ENCODE results near the gene EPHA4. TPM values are rescaled to one million over a fixed set of nuclear protein-coding genes. Genes with fewer than 3 reads are reported as not detected.

Gene EPHA4
- total and polyA plus RNA-seq, 4 donors = 54.5 to 60.9 (median 57.2) TPM

DNA sequence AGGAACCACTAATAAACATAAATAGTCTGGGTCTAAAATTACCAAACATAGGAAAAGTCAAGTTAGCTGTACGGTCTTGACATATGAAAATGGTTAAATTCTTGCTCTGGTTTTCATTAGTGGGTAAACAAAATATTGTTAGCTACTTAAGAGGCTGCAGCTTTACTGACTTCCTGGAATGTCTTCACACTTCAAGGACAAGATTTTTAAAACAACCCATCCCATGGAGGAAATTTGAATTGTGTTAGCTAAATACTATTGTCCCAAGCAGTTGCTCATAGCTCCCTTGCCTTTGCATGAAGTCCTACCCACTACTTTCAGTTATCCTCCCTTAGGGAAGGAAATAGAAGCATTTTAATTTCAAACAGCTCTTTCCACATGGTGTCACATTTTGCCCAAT is 128.5 kb downstream of the EPHA4 start:
- H3K9me3 ChIP-seq (ENCODE audit: control insufficient read depth, insufficient read depth, low read length) = no peaks in the 10 kb centered on the region

GRCh38 chr2:221442128-221442527 is 130.0 kb downstream of the EPHA4 start:
- DNase-seq (ENCODE audit: low read depth in 4 of 6, low spot score in 6 of 6) = no peak
- Histone ChIP-seq H3K27me3 (ENCODE audit: control insufficient read depth, insufficient read depth, low read length) (no peaks in the 10 kb centered on the region), H3K36me3 (ENCODE audit: control insufficient read depth, insufficient read depth, low read length) (peaks cover 5% of the 10 kb centered on the region), H3K4me3 (ENCODE audit: low read depth, low read length) (no peak overlapping the region), H3K27ac (ENCODE audit: low read depth, low read length) (no peak overlapping the region), H3K9me3 (ENCODE audit: control insufficient read depth, insufficient read depth, low read length) (no peaks in the 10 kb centered on the region), H3K4me1 (ENCODE audit: control insufficient read depth, insufficient read depth, low read length) (no peaks in the 10 kb centered on the region)
- 75% methylated on average over 3 of the region's 4 CpGs for WGBS (ENCODE audit: insufficient coverage)

More for the DNA sequence above, 128.5 kb downstream of the EPHA4 start:
- Histone ChIP-seq H3K36me3 (ENCODE audit: control insufficient read depth, insufficient read depth, low read length) (peaks cover 5% of the 10 kb centered on the region), H3K4me1 (ENCODE audit: control insufficient read depth, insufficient read depth, low read length) (no peaks in the 10 kb centered on the region), H3K27ac (ENCODE audit: low read depth, low read length) (no peak overlapping the region), H3K4me3 (ENCODE audit: low read depth, low read length) (no peak overlapping the region), H3K27me3 (ENCODE audit: control insufficient read depth, insufficient read depth, low read length) (no peaks in the 10 kb centered on the region)
- no peak for DNase-seq (ENCODE audit: low read depth in 4 of 6, low spot score in 6 of 6)
- WGBS (ENCODE audit: insufficient coverage) = no CpG with 5 or more reads among the region's 1 CpG

DNA sequence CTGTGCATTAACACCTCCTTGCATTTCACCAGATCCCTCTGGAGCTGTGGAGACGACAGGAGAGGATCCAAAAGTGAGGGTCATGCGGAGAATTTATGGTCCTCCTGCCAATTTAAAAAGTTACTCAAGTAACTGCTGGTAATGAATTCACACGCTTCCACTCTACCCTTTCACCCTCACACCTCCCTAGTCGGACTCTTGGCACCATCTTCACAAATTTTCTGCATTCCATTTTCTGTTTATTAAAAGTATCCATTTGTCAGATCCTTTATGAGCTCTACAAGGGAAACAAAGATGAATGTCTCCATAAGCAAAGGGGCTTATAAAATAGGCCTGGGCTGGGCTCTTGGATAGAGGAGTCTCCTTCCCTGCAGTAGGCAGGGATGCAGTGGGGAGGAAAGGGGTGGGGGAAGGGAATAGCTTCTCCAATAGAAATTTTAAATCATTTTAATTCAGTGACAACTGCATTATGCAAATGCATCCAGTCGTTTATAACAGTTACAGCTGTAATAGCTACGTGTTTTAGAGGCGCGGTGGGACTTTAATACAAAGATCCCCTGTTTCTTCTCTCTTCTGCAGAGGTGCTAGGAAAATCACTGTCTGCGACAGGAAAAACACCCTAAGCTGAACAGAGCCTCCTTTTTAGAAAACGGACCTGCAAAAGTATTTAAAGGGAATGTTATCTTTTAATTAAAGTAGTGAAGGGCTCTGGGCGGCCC is 132.2 kb downstream of the EPHA4 start:
- DNase-seq (ENCODE audit: low read depth in 4 of 6, low spot score in 6 of 6) = peak in 1 of 6 donors; percentile 84
- no peaks in the 10 kb centered on the region for H3K9me3 ChIP-seq (ENCODE audit: control insufficient read depth, insufficient read depth, low read length)
- WGBS (ENCODE audit: insufficient coverage) = 63% methylated on average over 4 of the region's 11 CpGs
- H3K36me3 ChIP-seq (ENCODE audit: control insufficient read depth, insufficient read depth, low read length) = peaks cover 5% of the 10 kb centered on the region
- no peaks in the 10 kb centered on the region for H3K4me1 ChIP-seq (ENCODE audit: control insufficient read depth, insufficient read depth, low read length)
- H3K27me3 ChIP-seq (ENCODE audit: control insufficient read depth, insufficient read depth, low read length) = no peaks in the 10 kb centered on the region
- H3K4me3 ChIP-seq (ENCODE audit: low read depth, low read length) = no peak overlapping the region
- no peak overlapping the region for H3K27ac ChIP-seq (ENCODE audit: low read depth, low read length)

DNA sequence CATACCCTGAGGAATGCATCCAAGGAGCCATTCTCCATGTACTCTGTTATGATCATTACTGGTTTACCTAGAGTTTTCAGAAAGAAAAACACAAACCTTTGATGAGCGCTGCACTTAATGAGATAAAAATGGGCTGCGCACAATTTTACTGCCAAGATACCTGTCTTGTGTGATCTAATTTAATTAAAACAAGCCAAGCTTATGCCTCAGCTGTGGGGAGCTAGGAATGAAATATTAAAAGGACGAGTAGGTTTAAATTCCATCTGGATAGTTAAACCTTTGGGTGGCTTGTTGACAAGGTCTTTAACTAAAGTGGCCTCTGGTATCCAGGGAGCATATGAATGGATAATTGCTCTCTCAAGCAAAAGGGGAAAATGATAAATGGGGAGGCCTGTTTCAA is 135.0 kb downstream of the EPHA4 start:
- WGBS (ENCODE audit: insufficient coverage) = 46% methylated on average over 1 of the region's 3 CpGs
- no peak overlapping the region for H3K27ac ChIP-seq (ENCODE audit: low read depth, low read length)
- H3K9me3 ChIP-seq (ENCODE audit: control insufficient read depth, insufficient read depth, low read length) = no peaks in the 10 kb centered on the region
- no peaks in the 10 kb centered on the region for H3K27me3 ChIP-seq (ENCODE audit: control insufficient read depth, insufficient read depth, low read length)
- peak in 1 of 6 donors; percentile 71 for DNase-seq (ENCODE audit: low read depth in 4 of 6, low spot score in 6 of 6)
- H3K4me3 ChIP-seq (ENCODE audit: low read depth, low read length) = no peak overlapping the region
- H3K4me1 ChIP-seq (ENCODE audit: control insufficient read depth, insufficient read depth, low read length) = no peaks in the 10 kb centered on the region
- H3K36me3 ChIP-seq (ENCODE audit: control insufficient read depth, insufficient read depth, low read length) = peaks cover 7% of the 10 kb centered on the region

- no peaks in the 10 kb centered on the region for H3K27me3 ChIP-seq (ENCODE audit: control insufficient read depth, insufficient read depth, low read length)
- no peak overlapping the region for H3K4me3 ChIP-seq (ENCODE audit: low read depth, low read length)
- no peak for DNase-seq (ENCODE audit: low read depth in 4 of 6, low spot score in 6 of 6)
- H3K36me3 ChIP-seq (ENCODE audit: control insufficient read depth, insufficient read depth, low read length) = peaks cover 2% of the 10 kb centered on the region
- H3K4me1 ChIP-seq (ENCODE audit: control insufficient read depth, insufficient read depth, low read length) = no peaks in the 10 kb centered on the region
- H3K27ac ChIP-seq (ENCODE audit: low read depth, low read length) = no peak overlapping the region
- no peaks in the 10 kb centered on the region for H3K9me3 ChIP-seq (ENCODE audit: control insufficient read depth, insufficient read depth, low read length)
- no CpG with 5 or more reads among the region's 2 CpGs for WGBS (ENCODE audit: insufficient coverage)
These were observed 136.9 kb downstream of the EPHA4 start for GRCh38 chr2:221435171-221435570.

GRCh38 chr2:221434142-221434541 is 138.0 kb downstream of the EPHA4 start:
- Histone ChIP-seq H3K9me3 (ENCODE audit: control insufficient read depth, insufficient read depth, low read length) (no peaks in the 10 kb centered on the region), H3K36me3 (ENCODE audit: control insufficient read depth, insufficient read depth, low read length) (peaks cover 2% of the 10 kb centered on the region), H3K4me1 (ENCODE audit: control insufficient read depth, insufficient read depth, low read length) (no peaks in the 10 kb centered on the region), H3K4me3 (ENCODE audit: low read depth, low read length) (no peak overlapping the region), H3K27me3 (ENCODE audit: control insufficient read depth, insufficient read depth, low read length) (no peaks in the 10 kb centered on the region), H3K27ac (ENCODE audit: low read depth, low read length) (no peak overlapping the region)
- WGBS (ENCODE audit: insufficient coverage) = 88% methylated on average over 6 of the region's 7 CpGs
- DNase-seq (ENCODE audit: low read depth in 4 of 6, low spot score in 6 of 6) = peak in 1 of 6 donors; percentile 63

DNA sequence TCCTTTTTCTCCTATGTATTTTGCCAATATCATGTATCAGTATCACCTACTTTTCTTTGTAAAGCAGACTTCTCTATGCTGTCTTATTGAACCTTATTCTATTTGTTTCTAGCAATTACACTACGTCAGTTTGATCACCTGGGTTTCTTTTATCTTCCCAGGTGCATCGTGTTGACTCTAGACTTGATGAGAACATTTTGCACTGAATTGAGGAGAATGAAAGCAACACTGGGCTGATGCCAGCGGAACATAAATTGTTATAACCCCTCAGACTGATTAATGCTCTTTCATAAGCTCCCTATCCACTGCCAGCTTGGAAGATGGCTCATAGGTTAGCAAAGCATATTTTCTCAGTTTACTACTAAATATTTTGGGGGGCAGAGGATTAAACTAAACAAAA is 140.6 kb downstream of the EPHA4 start:
- H3K27ac ChIP-seq (ENCODE audit: low read depth, low read length) = no peak overlapping the region
- H3K4me1 ChIP-seq (ENCODE audit: control insufficient read depth, insufficient read depth, low read length) = no peaks in the 10 kb centered on the region
- no peaks in the 10 kb centered on the region for H3K9me3 ChIP-seq (ENCODE audit: control insufficient read depth, insufficient read depth, low read length)
- WGBS (ENCODE audit: insufficient coverage) = no CpG with 5 or more reads among the region's 3 CpGs
- H3K27me3 ChIP-seq (ENCODE audit: control insufficient read depth, insufficient read depth, low read length) = no peaks in the 10 kb centered on the region
- no peak overlapping the region for H3K4me3 ChIP-seq (ENCODE audit: low read depth, low read length)
- peaks cover 2% of the 10 kb centered on the region for H3K36me3 ChIP-seq (ENCODE audit: control insufficient read depth, insufficient read depth, low read length)
- DNase-seq (ENCODE audit: low read depth in 4 of 6, low spot score in 6 of 6) = no peak

DNA sequence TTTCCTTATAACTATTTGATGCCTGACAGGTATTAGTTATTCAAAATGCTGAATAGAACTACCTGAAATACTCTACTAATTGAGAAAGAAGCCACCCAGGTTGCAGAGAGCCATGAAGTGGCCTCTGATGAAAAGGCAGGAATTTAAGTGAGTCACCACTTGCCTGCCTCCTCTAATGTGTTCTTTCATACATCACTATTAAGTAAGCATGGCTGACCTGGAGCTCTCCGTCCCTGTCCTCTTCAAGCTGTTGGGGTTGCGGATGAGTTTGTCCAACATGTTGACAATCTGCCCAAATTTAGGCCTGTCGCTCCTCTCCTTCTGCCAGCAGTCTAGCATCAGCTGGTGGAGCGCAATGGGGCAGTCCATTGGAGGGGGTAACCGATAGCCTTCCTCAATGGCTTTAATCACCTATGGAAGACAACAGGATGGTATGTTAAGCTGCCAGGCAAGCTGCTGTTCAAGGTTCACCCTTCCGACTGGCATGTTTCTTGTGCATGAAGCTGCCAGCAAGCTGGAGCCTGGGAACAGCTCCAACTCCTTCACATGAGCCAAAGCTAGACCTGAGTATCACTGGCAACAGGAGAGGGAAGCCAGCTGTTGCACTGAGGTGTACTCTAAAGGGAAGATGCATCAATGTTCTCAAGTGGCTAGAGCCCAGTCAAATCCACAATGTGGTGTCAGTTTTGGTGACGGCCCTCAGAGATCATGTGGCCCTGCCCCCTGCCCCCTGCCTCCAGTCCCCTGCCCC is 142.2 kb downstream of the EPHA4 start:
- H3K4me3 ChIP-seq (ENCODE audit: low read depth, low read length) = no peak overlapping the region
- no peak overlapping the region for H3K27ac ChIP-seq (ENCODE audit: low read depth, low read length)
- no peaks in the 10 kb centered on the region for H3K9me3 ChIP-seq (ENCODE audit: control insufficient read depth, insufficient read depth, low read length)
- H3K36me3 ChIP-seq (ENCODE audit: control insufficient read depth, insufficient read depth, low read length) = peaks cover 2% of the 10 kb centered on the region
- H3K4me1 ChIP-seq (ENCODE audit: control insufficient read depth, insufficient read depth, low read length) = no peaks in the 10 kb centered on the region
- WGBS (ENCODE audit: insufficient coverage) = 72% methylated on average over 7 of the region's 7 CpGs
- peak in 2 of 6 donors; percentile 44 to 72 for DNase-seq (ENCODE audit: low read depth in 4 of 6, low spot score in 6 of 6)
- no peaks in the 10 kb centered on the region for H3K27me3 ChIP-seq (ENCODE audit: control insufficient read depth, insufficient read depth, low read length)

DNA sequence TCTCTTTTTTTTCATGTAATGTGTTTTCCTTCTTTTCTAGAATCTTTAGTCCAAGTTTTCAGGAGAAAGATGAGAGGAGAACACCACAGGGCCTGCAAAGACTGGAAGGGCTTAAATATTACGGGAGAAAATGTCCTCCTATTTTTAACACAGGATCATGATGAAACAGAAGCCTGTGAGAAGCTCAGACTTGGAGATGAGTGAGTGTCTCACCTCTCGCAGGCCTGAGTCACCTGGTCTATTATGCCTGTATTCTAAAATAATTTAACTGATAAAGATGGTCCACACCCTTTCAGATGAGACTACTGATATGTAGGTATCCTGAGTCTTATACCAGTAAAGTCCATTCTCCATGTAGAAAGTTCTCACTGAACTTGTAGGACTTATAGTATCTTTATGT is 143.2 kb downstream of the EPHA4 start:
- Histone ChIP-seq H3K27ac (ENCODE audit: low read depth, low read length) (no peak overlapping the region), H3K4me1 (ENCODE audit: control insufficient read depth, insufficient read depth, low read length) (no peaks in the 10 kb centered on the region), H3K36me3 (ENCODE audit: control insufficient read depth, insufficient read depth, low read length) (peaks cover 5% of the 10 kb centered on the region), H3K27me3 (ENCODE audit: control insufficient read depth, insufficient read depth, low read length) (no peaks in the 10 kb centered on the region), H3K4me3 (ENCODE audit: low read depth, low read length) (no peak overlapping the region), H3K9me3 (ENCODE audit: control insufficient read depth, insufficient read depth, low read length) (no peaks in the 10 kb centered on the region)
- DNase-seq (ENCODE audit: low read depth in 4 of 6, low spot score in 6 of 6) = no peak
- no CpG with 5 or more reads among the region's 2 CpGs for WGBS (ENCODE audit: insufficient coverage)

- H3K4me1 ChIP-seq (ENCODE audit: control insufficient read depth, insufficient read depth, low read length) = no peaks in the 10 kb centered on the region
- no peaks in the 10 kb centered on the region for H3K27me3 ChIP-seq (ENCODE audit: control insufficient read depth, insufficient read depth, low read length)
- H3K27ac ChIP-seq (ENCODE audit: low read depth, low read length) = no peak overlapping the region
- H3K4me3 ChIP-seq (ENCODE audit: low read depth, low read length) = no peak overlapping the region
- peaks cover 2% of the 10 kb centered on the region for H3K36me3 ChIP-seq (ENCODE audit: control insufficient read depth, insufficient read depth, low read length)
- H3K9me3 ChIP-seq (ENCODE audit: control insufficient read depth, insufficient read depth, low read length) = no peaks in the 10 kb centered on the region
- DNase-seq (ENCODE audit: low read depth in 4 of 6, low spot score in 6 of 6) = peak; percentile 35 to 83 (median 48)
- WGBS (ENCODE audit: insufficient coverage) = 23% methylated on average over 2 of the region's 6 CpGs
These were observed 145.2 kb downstream of the EPHA4 start for GRCh38 chr2:221426929-221427328.

Data from spinal cord (tissue), 10 donors.